Lower lobe of right lung (tissue), 2 donors: ENCODE measurements around the gene IMMP2L. TPM values are rescaled to one million over a fixed set of nuclear protein-coding genes. Genes with fewer than 3 reads are reported as not detected.
"Not testable (repeated sequence)": the region's sequence is repeated elsewhere in the genome, so short reads cannot be mapped to it uniquely, and the experiment has no call there.

Experiments used
- ATAC-seq, 2 donors: fragments of 200-7000 bp; cut with Tn5 transposase; one replicate each; pipeline ENCODE4 v1.9.1; 2020 to 2022; ENCODE audit warnings: mild to moderate bottlenecking in 2 of 2, moderate library complexity in 2 of 2
- DNase-seq: peaks from one replicate; pipeline ENCODE4 v3.0.0-alpha.2; 2020
- H3K27ac ChIP-seq: fragments of 200-600 bp; one replicate; pipeline ENCODE4 v1.8.0; 2022
- H3K27me3 ChIP-seq: fragments of 200-600 bp; one replicate; pipeline ENCODE4 v1.8.0; 2022; ENCODE audit warnings: low read depth
- H3K36me3 ChIP-seq: fragments of 200-600 bp; one replicate; pipeline ENCODE4 v1.8.0; 2022; ENCODE audit warnings: mild to moderate bottlenecking
- H3K4me1 ChIP-seq: fragments of 200-600 bp; one replicate; pipeline ENCODE4 v1.8.0; 2022
- H3K4me3 ChIP-seq: fragments of 200-600 bp; one replicate; pipeline ENCODE4 v1.8.0; 2022; ENCODE audit warnings: mild to moderate bottlenecking
- H3K9me3 ChIP-seq: fragments of 200-600 bp; one replicate; pipeline ENCODE4 v1.8.0; 2022
- CTCF ChIP-seq: fragments of 200-600 bp; IDR thresholded peaks from one replicate; pipeline ENCODE4 v1.8.0; 2022; ENCODE audit warnings: antibody characterized with exemption, mild to moderate bottlenecking
- intact Hi-C: fragments of 100-400 bp; cut with DNase I; formaldehyde crosslinking; loops from one replicate; pipeline ENCODE4 v1.11.0; 2022
- total RNA-seq: library from RNA; stranded (reverse); fragmentation: NEBNext Ultra II Directional; extraction: Animal tissue kit (Norgen Biotek cat#: 25700); gene quantifications from one replicate; pipeline ENCODE4 v1.2.1, GENCODE V29; 2021
- donor health status: DM: no; HTN: yes; CAD: no; lungs with severe emphysema.

Gene IMMP2L
- total RNA-seq, 1 donor from 2014 or later: 14.7 TPM

DNA sequence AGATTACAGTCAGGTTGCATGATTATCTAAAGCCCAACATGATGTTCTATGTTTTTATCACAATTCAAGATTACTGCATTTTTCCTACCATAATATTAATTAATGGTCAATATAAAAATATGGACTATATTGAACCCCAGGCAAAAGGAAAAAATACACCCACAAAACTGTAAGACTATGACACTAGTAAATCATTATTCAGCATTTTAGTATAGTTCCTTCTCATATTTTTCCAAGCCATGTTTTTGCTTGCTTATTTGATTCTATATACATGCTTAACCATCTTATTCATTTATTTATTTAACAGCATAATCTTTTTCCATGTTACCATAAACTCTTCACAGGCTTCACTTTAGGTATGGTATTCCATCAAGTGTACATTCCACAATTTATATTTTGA lies 101.6 kb downstream of the IMMP2L start:
- Histone ChIP-seq H3K9me3 (no peaks in the 10 kb centered on the region), H3K27ac (no peak overlapping the region), H3K4me1 (no peaks in the 10 kb centered on the region), H3K36me3 (no peaks in the 10 kb centered on the region), H3K27me3 (no peaks in the 10 kb centered on the region), H3K4me3 (no peak overlapping the region)
- no peak for TF ChIP-seq CTCF
- DNase-seq (no peak), ATAC-seq (no peak)
- intact Hi-C loops: no loop called here

- Histone ChIP-seq H3K4me3 (no peak overlapping the region), H3K27ac (no peak overlapping the region), H3K27me3 (no peaks in the 10 kb centered on the region), H3K36me3 (no peaks in the 10 kb centered on the region), H3K9me3 (no peaks in the 10 kb centered on the region), H3K4me1 (no peaks in the 10 kb centered on the region)
- ATAC-seq (no peak), DNase-seq (no peak)
- intact Hi-C loops: no loop called here
- no peak for TF ChIP-seq CTCF
These were observed 102.5 kb downstream of the IMMP2L start for GRCh38 chr7:111459757-111460280.

DNA sequence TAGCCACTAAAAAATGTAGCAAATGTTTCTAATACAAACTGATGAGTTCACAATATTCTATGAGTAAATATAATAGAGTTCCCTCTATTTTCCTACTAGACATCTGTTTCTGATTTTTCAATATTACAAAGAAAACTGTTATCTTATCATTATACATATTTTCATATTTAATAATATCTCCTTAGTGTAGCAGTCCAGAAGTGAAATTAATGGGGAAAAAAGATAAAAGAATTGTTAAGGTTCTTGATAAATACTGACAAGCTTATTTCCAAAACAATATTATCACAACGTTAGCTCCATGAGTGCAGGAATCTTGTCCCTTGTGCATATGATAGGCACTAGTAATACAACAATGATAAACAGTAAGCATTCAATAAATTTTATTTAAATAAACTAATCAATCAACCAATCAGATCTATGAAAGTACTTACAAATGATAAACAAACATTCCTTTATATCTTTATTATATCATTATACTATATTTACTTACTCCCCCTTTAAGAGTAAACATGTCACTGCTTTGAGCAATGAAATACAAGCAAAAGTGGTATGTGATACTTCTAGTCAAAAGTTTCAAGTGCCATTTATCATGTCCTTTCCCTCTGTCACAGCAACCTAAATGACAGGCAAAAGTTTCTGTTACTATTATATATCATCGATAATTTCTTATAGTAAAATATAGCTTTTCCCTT lies 103.1 kb downstream of the IMMP2L start:
- ATAC-seq: no peak
- DNase-seq: no peak
- Histone ChIP-seq H3K9me3 (no peaks in the 10 kb centered on the region), H3K27ac (no peak overlapping the region), H3K4me3 (no peak overlapping the region), H3K27me3 (no peaks in the 10 kb centered on the region), H3K4me1 (no peaks in the 10 kb centered on the region), H3K36me3 (no peaks in the 10 kb centered on the region)
- TF ChIP-seq CTCF: no peak
- intact Hi-C loops: no loop called here

GRCh38 chr7:111450705-111451104 lies 111.6 kb downstream of the IMMP2L start:
- H3K36me3 ChIP-seq, H3K27ac ChIP-seq, intact Hi-C loops, H3K4me3 ChIP-seq, H3K27me3 ChIP-seq, H3K9me3 ChIP-seq, H3K4me1 ChIP-seq, ATAC-seq, DNase-seq: not testable (repeated sequence)

DNA sequence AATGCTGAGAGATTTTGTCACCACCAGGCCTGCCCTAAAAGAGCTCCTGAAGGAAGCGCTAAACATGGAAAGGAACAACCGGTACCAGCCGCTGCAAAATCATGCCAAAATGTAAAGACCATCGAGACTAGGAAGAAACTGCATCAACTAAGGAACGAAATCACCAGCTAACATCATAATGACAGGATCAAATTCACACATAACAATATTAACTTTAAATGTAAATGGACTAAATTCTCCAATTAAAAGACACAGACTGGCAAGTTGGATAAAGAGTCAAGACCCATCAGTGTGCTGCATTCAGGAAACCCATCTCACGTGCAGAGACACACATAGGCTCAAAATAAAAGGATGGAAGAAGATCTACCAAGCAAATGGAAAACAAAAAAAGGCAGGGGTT lies 114.8 kb downstream of the IMMP2L start:
- H3K27ac ChIP-seq, H3K9me3 ChIP-seq, H3K4me1 ChIP-seq, H3K36me3 ChIP-seq, DNase-seq, intact Hi-C loops, ATAC-seq, H3K27me3 ChIP-seq, H3K4me3 ChIP-seq: not testable (repeated sequence)

- intact Hi-C loops: no loop called here
- Histone ChIP-seq H3K4me1 (no peaks in the 10 kb centered on the region), H3K4me3 (no peak overlapping the region), H3K27me3 (no peaks in the 10 kb centered on the region), H3K27ac (no peak overlapping the region), H3K9me3 (no peaks in the 10 kb centered on the region), H3K36me3 (no peaks in the 10 kb centered on the region)
- no peak for DNase-seq
- no peak for ATAC-seq
- TF ChIP-seq CTCF: no peak
These were observed 122.3 kb downstream of the IMMP2L start for GRCh38 chr7:111439977-111440376.
